GM21528 (cell line): ENCODE measurements around the gene HMX1.

Experiments
- ATAC-seq: cut with Tn5 transposase; IDR thresholded peaks from one replicate; pipeline ENCODE4 v1.9.1; 2021; ENCODE audit warnings: mild to moderate bottlenecking, moderate library complexity; ENCODE audit not compliant: unreplicated experiment, low FRiP score

The HMX1 gene

DNA sequence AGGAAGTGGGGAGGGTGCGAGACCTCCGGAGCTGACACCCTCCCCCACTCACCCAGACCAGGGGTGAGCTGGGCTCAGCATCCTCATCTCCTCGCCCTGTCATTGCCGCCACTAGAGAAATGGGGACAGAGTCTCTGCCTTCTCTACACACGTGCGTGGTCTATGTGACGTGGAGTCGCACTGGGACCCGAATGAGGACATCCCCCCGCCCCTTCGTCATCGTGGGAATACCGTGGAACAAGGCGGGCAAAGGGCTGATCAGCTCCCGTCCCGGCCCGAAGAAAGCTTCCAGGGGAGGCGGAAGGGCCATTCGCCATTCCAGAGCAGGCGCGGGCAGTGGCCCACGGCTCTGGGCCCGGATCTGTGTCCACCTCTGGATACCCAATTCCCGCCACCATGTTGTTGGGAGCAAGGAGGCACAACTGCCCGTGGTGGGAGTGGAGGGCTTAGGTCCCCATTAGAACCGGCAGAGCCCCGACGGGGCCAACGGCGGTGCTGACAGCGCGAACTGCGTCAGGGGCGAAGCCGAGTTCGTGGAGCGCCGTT is 12.0 kb downstream of the HMX1 start:
- ATAC-seq: no peak

DNA sequence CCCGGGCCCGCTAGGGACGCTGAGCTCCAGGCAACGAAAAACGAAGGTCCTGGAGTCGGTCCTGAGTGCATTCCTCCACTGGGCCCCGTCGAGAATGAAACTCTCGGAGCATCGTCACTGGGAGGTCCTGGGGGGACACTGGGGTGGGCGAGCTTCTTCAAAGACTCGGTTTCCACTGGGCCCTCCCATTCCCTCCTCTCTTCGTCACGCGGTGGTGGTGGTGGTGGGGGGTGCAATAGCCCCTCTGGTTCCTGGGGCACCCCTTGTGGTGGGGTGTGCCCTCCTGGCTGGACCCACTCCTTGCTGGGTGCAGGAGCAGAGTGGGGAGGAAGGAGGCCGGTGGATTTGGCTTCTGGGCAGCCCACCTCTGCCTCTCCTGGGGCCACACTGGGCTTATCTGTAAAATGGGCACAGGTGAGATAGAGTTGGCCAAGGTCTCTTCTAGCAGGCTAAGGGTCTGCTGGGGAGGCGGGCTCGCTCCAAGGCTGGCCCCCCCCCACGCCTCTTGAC is 12.9 kb downstream of the HMX1 start:
- no peak for ATAC-seq

DNA sequence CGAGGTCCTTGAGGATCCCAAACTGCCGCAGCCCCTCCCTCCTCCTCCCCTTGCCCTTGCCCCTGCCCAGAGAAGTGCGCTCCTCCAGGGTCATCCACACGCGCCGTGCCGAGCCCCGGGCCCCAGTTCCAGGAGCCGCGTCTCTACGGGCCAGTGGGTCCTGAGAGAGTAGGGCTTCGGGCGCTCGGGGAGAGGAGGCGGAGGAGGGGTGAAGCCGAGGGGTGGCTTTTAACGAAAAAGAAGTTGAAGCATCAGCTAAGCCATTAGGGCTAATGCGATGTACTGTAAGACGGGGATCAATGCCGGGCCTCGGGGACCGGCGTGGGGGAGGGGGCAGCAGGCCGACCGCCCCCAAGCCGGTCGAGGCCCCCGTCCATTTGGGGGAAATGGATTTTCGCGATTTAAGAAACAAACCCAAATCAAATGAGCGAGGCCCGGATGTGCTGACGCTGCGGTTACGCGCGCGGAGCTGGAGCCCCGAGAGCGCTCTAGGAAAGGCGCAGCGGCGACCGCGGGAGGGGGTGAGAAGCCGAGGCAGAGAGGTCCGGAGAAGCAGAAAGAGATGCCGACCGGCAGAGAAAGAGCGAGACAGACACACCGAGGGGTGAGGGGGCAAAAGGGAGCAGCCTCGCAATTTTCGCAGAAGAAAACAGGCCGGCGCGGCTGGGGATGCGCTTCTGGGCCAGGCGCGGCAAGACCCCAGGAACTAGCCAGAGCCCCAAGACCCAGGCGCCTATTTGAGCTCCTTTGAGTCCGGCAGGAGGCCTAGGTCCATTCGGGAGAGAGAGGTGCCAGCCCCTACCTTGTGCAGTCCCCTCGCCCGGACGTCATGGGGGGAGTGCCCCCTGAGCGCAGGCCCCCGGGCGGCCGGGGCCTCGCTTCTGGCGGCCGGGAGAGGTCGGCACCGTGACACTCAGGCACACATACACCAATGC is 13.6 kb downstream of the HMX1 start:
- no peak for ATAC-seq

DNA sequence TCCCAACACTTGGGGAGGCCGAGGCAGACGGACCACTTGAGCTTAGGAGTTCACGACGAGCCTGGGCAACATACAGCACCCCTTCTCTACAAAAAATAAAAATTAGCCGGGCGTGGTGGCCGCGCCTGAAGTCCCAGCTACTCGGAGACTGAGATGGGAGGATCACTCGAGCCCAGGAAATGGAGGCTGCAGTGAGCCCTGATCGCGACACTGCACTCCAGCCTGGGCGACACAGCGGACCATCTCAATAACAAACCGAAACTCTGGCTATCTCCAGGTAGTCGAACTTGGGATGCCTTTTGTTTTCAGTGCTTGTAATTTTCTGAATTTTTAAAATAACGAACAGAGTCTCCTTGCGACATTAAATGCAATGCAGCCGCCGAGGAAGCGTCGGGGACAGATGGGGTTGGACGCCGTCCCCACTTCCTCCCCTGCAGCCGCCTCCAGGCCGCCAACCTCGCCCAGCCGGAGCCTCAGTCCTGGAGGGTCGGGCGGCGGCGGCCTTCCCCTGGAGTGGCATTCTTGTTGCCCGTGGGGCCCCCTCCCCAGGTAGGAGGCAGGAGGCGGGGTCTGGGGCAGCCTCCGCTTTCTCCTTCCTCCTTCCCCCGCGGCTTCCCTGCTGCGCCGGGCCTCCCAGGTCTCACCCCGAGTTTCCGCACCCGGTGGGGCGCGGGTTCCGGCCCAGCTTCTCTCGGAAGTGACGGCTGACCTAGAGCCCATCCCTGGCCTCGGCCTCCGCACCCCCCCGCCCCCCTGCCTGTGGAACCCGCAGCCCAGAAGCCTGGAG is 14.6 kb downstream of the HMX1 start:
- ATAC-seq: no peak

DNA sequence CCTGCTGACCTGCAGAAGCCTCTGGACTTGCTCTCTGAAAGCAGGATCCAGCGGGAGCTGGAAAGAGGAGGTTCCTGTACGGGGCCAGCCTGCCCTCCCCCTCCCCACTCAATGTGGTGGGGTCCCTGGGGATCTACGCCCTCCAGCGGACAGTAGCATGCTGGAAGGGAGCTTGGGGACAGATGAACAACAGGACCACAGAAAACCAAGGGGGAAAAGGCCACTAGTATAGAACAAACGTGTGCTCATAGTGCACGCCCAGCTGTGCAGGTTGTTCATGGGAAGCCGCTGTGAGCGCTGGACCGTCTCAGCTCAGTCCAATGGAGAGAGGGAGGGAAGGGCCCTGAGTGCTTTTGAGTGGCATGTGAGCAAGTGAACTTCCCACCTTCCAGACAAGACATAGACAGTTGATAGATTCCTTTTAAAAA is 15.8 kb downstream of the HMX1 start:
- ATAC-seq: no peak

DNA sequence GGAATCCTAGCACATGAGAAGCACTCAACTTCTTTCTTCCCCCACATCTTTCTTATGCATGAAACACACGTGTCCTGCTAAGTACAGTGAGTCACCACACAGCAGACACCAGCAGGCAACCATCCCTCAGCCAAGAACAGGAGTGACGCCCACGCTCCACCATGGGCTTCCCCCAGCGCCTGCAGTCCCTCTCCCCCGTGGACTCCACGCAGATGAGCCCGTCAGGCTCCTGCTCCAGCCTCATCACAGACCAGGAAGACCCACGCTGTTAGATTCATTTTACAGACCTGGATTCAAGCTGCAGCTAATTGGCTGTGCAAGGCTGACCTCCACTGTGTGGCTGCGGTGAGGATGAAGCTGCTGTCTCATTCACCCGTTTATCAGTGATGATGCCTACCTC is 16.7 kb downstream of the HMX1 start:
- ATAC-seq: no peak

DNA sequence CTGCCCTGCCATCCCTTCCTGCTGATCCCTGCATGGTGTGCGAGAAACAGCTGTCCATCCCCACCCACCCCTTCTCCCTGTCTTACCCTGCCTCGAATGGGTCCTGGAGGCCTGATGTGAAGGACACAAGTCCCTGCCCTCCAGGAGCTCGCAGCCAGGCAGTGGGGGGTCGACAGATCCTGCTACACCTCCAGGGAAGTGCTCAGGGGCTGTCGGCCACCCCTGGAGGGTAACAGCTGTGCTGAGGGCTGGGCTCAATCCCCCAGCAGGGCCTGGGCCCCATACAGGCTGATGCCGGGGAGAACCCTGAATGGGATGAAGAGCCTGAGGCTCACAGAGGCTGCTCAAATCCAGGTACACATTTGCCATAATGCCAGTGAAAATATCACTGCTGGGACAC is 17.6 kb downstream of the HMX1 start:
- ATAC-seq: no peak

DNA sequence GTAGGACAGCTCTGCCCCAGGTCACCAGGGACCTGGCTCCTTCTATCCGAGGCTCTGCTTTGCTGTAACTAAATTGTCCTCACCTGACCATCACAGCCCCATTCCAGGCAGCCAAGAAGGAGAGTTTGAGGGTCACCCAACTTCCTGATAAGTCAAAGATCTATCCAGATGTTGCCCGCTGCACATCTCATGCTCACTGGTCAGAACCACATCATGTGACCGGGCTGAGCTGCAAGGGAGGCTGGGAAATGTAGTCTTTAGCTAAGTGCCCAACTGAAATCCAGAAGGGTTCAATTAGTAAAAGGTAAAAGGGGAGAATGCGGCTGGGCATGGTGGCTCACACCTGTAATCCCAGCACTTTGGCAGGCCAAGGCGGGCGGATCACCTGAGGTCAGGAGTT is 18.4 kb downstream of the HMX1 start:
- no peak for ATAC-seq

DNA sequence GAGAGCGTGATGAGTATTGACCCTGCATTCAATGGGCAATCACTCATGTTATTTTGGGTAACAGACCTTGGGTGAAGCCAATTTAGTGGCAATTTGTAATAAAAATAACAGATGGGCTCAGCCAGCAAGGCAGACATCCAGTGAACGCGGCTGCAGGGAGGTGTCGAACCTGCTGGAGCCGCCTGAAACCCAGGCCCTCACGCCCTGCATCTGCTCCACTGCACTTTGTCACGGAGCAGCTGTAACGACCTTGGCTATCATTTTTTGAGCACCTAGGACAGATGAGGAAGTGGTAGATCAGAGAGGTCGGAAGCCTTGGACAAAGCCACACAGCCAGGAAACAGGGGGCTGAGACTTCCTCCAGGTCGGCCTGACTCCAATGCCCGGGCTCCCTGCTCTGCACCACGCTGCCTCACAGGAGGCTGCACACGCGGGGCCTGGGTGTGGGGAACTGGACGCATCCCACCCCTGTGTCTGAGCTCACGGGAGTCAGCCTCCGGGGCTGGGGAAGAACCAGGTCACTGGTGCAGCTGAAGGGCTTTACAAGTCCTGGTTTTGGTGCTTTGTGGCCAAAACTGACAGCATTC is 19.4 kb downstream of the HMX1 start:
- no peak for ATAC-seq

DNA sequence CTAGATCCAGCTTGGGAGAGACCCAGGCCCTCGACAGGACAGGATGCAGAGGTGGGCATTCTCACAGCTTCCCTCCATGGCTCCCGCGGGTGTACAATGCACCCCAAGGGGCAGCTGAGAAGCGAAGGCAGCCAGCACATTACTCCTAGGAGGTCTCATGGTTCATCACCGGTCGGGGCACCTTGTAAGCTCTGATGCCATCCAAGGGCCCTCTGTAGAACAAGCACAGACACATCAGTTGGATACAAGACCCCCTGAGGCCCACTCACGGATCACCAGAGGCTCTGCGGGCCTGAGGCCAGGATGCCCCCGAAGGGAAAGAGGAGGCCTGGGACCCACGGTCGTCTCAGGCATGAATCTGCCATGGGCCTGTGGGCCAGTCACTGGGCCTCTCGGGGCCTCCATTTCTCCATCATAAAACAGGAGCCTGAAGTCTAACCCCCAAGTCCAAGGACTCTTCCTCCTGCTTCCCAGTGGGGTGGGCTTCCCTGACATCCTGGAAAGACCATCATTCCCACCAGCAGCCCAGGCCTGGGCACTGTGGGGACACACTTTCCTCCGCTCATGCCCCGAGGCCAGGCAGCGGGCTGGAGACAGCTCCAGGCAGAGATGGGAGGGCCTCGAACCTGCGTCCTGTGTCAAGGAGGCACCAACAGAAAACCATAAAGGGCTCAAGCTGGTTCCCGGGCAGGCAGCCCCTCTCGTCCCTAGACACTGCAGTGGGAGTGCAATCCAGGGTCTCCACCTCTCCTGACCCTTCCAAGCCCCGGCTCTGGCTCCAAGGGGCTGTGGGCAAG is 20.1 kb downstream of the HMX1 start:
- ATAC-seq: no peak

DNA sequence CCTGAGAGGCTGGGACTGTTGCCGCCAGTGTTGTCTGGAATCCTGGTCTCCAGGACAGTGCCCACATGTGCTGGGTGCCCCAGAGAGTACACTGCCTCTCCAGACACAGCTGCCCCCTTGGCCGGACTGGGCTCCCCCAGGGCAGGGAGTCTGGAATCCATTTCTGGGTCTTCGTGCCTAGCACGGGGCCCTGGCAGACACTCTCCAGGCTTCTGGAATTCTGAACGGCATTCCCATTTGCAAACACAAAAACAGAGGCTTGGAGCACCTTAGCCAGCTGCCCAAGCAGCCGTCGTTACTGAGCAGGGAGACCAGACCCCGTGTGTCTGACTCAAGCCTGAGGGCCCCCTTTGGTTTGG is 20.8 kb downstream of the HMX1 start:
- ATAC-seq: no peak

DNA sequence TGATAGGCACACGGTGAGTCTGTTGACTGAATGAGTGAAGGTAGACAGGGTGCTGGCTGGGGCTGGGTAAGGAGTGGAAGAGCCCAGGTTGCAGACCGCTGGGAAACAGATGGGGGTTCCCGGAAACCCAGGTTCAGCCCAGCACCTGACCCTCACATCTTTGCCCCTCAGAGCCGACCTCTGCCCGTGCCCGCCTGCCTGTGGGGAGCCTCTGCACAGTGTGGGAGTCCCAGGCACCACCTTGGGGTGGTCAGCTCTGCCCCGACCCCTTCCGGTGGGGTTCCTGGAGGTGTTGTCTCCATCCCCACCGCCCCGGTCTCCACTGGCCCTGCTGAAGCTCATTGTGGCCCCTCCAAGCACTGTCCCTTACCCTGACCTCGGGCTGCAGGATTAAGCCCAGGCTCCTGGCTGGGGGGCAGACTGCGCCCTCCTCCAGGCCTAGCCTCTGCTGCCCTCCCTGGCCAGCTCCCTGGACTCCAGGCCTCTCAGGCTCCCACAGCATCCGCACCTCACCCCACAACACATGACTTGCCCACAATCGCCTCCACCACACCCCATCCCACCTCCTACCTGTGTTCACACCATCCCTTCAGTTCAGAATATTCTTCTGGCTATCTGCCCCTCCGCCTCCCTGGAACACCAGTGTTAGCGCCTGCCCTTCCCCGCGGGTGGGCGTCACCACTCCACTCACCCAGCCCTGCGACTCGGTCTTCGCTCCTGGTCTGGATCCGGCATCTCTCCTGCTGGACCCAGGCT is 21.4 kb downstream of the HMX1 start:
- ATAC-seq: no peak

DNA sequence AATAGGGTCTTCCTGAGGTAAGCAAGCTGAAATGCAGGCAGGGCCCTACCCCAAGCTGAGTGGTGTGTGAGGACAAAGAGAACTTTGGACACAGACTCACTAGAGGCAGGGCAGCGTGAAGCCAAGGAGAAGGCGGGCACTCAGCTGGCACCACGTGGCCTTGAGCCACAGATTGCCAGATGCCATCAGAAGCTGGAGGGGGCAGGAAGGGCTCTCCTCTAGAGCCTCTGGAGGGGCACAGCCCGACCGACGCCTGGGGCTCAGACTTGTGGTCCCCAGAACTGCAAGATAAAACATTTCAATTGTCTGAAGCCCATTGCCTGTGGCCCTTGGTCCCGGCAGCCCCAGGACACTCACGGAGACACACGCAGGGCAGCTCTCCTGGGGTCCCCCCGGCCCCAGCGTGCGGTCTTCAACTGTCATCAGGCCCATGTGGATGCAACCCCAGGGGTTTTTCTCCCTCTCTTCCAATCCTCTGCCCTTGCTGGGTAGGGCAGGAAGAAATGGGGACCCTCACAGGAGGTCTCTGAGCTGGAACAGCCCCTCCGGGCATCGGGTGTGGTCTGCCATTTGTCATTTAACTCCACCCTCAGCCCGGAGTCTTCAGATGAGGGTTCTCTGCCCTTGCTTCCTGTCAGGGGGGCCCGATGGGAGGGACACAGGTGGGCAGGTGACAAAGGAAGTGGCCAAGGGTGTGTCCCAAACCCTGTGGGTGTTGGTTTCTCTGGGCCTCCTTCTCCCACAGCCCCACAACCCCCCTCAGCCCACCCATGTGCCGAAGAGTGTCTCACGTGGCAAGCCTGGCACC is 22.2 kb downstream of the HMX1 start:
- ATAC-seq: no peak

DNA sequence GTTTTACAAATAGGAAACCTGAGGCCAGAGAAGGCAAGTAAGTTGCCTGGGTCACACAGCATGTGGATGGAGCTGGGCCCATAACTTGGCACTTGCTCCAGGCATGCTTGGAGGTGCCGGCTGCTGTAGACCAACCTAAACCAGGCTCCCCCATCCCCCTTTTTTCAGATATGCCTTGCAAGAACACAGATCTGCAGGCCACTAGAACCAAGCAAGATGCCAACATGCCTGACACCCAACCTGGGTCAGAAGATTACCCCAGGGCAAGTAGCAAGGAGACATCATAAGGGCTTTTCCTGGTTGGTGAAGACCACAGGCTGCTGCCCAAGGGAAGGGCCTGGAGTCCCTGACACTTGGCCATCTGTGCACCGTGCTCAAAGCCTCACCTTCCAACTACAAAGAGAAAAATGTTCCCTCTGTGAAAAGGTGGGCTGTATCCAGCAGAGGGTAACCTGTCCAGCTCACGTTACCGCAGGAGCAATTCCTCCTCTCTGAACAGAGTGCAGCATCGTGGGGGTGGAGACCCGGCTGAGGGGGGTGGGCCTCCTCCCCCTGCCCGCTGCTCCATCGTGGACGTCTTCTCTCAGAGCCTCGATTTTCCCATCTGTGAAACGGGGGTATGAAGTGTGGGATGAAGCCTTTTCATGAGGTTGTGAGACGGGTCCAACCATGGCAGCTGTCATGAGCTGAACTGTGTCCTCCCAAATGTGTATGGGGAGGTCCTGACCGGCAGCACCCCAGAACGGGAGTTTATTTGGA is 23.0 kb downstream of the HMX1 start:
- no peak for ATAC-seq

DNA sequence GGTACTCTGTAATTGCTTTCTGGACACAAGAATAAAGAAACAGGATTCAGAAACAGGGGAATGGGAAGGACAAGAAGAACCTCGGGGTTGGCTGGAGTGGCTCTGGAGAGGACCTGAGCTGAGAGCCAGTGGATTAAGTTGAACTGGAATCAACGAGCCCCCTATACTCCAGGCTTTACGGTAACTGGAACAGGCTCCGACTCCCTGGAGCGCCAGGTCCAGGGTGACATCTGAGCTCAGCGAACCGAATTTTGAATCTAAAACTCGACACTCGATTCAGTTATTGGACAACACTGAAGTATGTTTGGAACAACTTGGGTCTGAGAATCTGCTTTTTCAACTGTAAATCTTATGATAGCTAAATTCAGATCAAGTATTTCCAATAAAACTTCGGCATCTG is 23.9 kb downstream of the HMX1 start:
- no peak for ATAC-seq

DNA sequence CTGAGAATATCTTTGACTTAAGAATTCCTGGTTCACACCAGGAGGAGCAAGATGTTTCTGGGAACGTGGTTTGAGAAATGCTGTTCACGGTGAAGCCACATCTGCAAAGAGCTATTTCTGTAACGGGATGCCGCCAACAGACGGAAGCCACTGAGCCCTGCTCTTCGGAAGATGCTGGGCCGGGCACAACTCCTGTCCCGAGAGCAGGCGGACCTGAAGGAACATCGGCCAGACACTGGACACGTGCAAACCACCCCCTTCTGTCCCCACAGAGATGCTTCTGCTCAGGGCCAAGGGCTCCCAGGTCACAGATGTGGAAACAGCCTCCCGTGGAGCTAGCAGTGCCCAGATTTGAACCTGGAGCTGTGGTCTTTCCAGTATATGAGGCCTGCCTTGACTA is 24.3 kb downstream of the HMX1 start:
- no peak for ATAC-seq

DNA sequence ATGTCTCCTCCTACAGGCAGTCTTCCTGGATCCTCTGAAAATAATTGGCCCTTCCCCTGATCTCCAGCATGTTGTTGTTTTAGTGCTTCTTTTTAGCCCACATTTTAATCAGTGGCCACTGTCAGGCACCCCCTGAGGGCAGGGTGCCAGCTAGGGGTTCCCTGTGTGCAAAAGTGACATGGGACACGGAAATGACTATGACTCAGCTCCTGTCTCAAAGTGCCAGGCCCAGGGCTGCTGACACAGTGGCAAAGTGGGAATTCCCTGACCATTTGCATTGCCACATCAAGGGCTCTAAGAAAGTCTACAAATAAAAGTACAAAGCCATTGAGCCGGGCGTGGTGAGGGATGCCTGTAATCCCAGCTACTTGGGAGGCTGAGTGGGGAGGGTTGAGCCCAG is 24.8 kb downstream of the HMX1 start:
- ATAC-seq: no peak
